Stimulated activated naive B cell treated with anti-CD40 and anti-IgM and Interleukin-4, amounts not matched to agents 10 μg/mL and 1 μg/mL and 100 μg/mL, for 72 hours (primary cell): Measurements from ENCODE around the gene RHOF.
A peak's percentile ranks its signal among the peaks of the same experiment; 100 is the strongest.

ENCODE experiments used
- ATAC-seq, 2 donors: fragments of 150-1000 bp; cut with Tn5 transposase; replicated peaks; 2 replicates each; pipeline ENCODE4 v1.10.0; 2021; ENCODE audit warnings: moderate library complexity in 1 of 2
- DNase-seq: peaks from one replicate; pipeline ENCODE4 v3.0.0; 2021
- H3K27ac Mint-ChIP-seq: one replicate; pipeline ENCODE4 v1.8.0; 2022; ENCODE audit warnings: mild to moderate bottlenecking, mixed read lengths
- H3K27me3 Mint-ChIP-seq, 2 donors: one replicate each; pipeline ENCODE4 v1.8.0; 2022; ENCODE audit warnings: mixed read lengths in 2 of 2
- H3K36me3 Mint-ChIP-seq, 2 donors: one replicate each; pipeline ENCODE4 v1.8.0; 2022; ENCODE audit warnings: mixed read lengths in 2 of 2, mild to moderate bottlenecking in 1 of 2
- H3K4me1 Mint-ChIP-seq, 2 donors: one replicate each; pipeline ENCODE4 v1.8.0; 2022; ENCODE audit warnings: mixed read lengths in 2 of 2, mild to moderate bottlenecking in 1 of 2
- H3K4me3 Mint-ChIP-seq, 2 donors: one replicate each; pipeline ENCODE4 v1.8.0; 2022; ENCODE audit warnings: mild to moderate bottlenecking in 2 of 2, mixed read lengths in 2 of 2, moderate library complexity in 1 of 2
- H3K9me3 Mint-ChIP-seq, 2 donors: one replicate each; pipeline ENCODE4 v1.8.0; 2022; ENCODE audit warnings: mixed read lengths in 2 of 2, mild to moderate bottlenecking in 1 of 2

Gene RHOF

DNA sequence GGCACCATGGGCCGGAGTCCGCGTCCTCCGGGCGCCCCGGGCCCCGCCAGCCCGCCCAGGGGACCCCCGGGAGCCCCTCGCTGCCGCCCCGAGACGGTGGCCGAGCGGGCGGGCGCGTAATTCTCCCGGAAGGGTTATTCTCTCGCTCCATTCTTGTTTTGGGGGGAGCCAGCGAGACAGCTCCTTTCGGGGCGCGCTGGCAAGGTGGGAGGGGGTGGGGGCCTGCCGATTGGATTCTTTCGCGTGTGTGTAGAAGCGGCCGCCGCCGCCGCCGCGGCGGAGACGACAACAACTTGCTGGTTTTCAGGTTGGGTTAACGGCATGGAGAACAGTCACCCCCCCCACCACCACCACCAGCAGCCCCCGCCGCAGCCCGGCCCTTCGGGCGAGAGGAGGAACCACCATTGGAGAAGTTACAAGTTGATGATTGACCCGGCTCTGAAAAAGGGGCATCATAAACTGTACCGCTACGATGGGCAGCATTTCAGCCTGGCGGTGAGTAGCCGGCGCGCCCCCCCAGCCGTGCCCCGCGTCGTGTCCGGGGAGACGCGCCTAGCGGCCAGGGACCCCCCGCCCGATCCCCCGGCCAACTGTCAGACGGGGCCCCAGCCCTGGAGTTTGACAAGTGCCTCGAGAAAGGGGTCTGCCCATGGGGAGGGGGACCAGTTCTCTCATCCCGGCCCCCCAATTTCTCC is 11.1 kb upstream of the RHOF start:
- peak; percentile 3 to 4 for ATAC-seq
- peak; percentile 45 for DNase-seq
- H3K27me3 Mint-ChIP-seq, result no peaks in the 10 kb centered on the region
- H3K4me3 Mint-ChIP-seq, result peak overlapping the region; percentile 97 to 99
- H3K36me3 Mint-ChIP-seq, result peaks cover 34 to 43% of the 10 kb centered on the region in 2 donors
- H3K27ac Mint-ChIP-seq, result peak overlapping the region; percentile 98
- peaks cover 26 to 57% of the 10 kb centered on the region in 2 donors for H3K4me1 Mint-ChIP-seq
- H3K9me3 Mint-ChIP-seq, result no peaks in the 10 kb centered on the region

DNA sequence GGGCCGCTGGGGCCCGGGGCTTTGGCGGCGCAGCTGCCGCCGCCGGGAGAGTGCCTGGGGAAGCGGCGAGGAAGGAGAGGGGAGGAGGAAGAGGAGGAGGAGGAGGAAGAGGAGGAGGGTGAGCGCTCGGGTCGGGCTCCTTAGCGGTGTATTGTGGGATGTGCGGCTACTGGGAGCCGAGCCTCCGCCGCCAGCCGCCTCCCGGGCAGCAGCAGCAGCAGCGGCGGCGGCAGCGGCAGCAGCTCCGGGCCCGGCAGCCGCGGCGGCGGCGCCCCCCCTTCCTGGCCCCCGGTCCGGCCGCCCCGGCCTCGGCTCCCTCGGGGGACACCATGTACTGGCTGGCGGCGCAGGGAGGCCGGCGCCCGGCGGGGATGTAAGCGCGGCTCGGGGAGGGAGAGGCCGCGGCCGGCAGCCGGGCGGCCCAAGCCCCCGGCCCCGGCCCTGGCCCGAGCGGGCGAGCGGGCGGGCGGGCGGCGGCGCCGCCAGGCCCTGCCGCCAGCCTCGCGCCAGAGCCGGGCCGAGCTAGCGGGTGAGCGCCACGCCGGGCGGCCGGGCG is 10.5 kb upstream of the RHOF start, which contains the start of gene SETD1B:
Gene SETD1B, plus strand, starts transcription at position 149 of the 556 bp plus-strand sequence. CDS start 729 bp downstream, outside the sequence.
- no peaks in the 10 kb centered on the region for H3K27me3 Mint-ChIP-seq
- H3K4me3 Mint-ChIP-seq, result peak within 1 kb of the TSS; percentile 99
- H3K9me3 Mint-ChIP-seq, result no peaks in the 10 kb centered on the region
- ATAC-seq, result peak; percentile 3 to 4
- peak; percentile 48 for DNase-seq
- peaks cover 29 to 42% of the 10 kb centered on the region in 2 donors for H3K36me3 Mint-ChIP-seq
- peak within 1 kb of the TSS; percentile 100 for H3K27ac Mint-ChIP-seq
- H3K4me1 Mint-ChIP-seq, result peaks cover 30 to 59% of the 10 kb centered on the region in 2 donors

DNA sequence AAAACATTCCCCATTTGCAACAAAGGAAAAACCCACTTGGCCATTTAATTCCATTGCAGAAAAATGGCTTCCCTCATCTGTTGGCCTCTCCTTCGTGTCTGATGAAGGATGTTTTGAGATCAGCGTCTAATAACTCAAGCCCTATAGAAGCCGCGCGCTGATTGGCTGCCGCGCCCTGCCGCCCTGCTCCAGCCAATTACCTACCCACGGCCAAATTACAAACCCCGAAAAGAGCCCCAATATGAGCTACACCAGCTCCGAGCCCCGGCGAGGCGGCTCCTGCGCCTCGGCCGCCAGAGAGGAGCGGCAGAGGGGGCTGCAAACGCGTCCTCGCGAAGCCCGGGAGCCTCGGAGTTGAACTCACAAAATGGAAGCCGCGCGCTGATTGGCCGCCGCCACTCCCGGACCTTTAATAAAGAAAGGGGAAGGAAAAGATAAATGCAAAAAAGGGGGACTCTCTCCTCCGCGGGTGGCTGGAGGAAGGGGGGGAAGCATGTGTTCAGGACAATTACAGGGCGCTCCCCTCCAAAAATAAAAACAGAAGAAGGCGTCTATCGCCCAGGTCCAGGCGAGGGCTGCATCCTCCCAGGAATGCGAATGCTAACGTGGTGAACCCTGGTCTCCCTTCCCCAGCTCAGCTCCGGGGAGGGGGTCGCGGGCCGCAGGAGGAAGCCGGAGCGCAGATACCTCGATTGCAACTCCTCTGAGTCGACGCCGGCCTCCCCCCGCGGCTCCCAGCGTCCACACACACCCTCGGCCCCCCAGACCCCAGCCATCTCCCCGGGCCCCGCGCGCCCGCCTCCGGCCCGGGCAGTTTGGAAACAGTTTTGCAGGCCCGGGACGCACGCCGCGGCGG is 9.6 kb upstream of the RHOF start:
- Mint-ChIP-seq H3K36me3 (peaks cover 25 to 44% of the 10 kb centered on the region in 2 donors), H3K4me3 (peak overlapping the region; percentile 93 to 99), H3K27ac (peak overlapping the region; percentile 100), H3K4me1 (peaks cover 35 to 61% of the 10 kb centered on the region in 2 donors), H3K9me3 (no peaks in the 10 kb centered on the region), H3K27me3 (no peaks in the 10 kb centered on the region)
- DNase-seq (peak; percentile 92), ATAC-seq (peak; percentile 50 to 57)

DNA sequence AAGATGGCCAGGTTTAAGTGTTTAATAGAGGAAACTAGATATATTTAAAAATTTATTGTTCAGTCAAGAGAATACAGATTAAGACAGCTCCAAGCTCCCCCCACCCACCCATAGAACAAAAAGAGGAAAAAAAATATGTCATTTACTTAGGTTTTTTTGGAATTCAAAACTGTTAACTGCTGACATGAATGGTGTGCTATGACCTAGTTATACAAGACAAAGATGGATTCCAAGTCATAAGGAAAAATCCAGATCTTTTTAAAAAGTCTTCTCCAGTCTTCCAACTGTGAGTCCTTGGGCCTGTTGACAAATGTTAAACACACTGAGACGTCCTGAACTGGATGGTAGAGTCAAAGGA is 9.0 kb upstream of the RHOF start:
- ATAC-seq (no peak), DNase-seq (no peak)
- peak overlapping the region; percentile 93 to 99 for H3K4me3 Mint-ChIP-seq
- H3K4me1 Mint-ChIP-seq, result peaks cover 36 to 61% of the 10 kb centered on the region in 2 donors
- no peaks in the 10 kb centered on the region for H3K9me3 Mint-ChIP-seq
- no peaks in the 10 kb centered on the region for H3K27me3 Mint-ChIP-seq
- peak overlapping the region; percentile 100 for H3K27ac Mint-ChIP-seq
- peaks cover 26 to 47% of the 10 kb centered on the region in 2 donors for H3K36me3 Mint-ChIP-seq

DNA sequence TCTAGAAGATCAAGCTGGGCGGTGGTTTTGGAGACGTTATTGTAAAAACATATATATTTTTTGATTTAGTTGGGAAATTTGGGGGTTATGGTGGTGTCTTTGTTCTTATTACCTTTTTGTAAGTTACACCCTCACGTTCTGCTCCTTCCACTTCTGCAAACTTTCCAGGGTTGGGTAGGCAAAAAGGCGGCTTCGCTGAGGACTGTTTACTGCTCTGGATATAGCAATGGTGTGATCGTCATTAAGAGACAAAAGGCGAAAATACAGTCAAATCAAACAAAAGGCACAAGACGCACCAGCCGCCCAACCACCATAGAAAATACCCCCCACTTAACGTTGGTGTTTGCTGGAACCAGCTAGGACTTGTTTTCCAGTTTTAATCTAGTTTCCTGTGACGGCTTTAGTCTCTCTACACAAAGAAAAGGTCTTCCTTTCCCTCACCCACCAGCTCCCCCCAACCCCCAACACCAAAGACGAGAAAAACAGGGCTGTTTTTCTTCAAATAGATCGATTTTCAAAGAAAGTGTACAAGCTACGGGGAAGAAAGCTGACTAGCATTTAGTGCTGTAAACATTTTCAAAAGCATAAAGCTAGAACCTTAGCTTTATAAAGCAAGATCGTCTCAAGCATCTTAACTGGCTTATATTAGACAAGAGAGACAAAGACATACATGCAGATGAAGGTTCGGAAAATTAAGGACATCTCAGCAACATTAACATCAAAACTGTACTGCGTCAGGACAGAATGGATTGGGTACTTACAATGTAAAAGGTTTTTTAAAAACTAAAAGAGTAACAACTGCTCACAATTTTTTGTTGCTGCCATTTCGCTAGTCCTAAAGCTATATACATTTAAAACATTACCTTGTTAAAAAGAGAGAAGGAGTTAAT is 8.4 kb upstream of the RHOF start:
- no peaks in the 10 kb centered on the region for H3K9me3 Mint-ChIP-seq

DNA sequence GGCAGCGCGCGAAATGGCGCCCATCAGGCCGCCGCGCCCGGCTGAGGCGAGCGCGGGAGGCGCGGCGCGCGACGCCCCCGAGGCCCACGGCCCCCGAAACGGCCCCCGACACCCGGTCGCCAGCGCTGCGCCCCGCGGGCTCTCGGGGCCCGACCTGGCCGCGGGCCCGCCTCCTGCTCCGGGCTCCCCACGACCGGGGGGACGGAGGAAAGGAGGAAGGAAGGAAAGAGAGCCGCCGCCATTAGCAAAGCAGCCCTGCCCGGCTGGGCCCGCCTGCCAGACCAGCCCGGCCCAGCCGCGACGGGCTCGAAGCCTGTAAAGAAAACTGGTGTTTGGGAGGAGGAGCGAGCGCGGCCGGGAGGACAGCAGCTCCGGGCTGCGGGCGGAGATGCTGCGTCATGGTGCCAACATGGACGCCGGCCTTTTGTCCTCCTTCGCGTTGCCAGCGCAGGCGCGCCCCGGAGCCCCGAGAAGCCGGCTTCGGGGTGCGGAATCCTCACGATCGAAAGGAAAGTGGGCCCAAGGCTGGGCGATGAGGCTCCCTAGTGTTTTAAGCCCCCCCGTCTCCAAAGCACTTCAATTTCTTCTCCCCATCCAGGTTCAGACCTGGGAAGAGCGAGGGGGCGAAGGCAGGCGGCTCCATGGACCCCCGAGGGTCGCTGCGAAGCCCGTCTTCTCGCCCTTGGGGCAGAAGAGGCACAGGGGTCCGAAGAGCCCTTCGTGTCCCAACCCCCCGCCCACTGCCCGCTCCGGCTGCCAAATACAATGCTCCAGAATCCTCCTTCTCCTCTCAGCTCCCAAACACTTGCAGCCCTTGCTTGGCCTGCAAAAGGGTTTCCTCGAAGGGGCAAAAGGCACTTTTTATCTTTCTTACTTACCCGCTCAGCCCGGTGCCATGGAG is 7.5 kb upstream of the RHOF start:
- Mint-ChIP-seq H3K4me3 (peak overlapping the region; percentile 93 to 99), H3K36me3 (peaks cover 24 to 44% of the 10 kb centered on the region in 2 donors)
- ATAC-seq, result peak; percentile 3 to 4

More for the DNA sequence above, 8.4 kb upstream of the RHOF start:
- Mint-ChIP-seq H3K4me3 (peak overlapping the region; percentile 93 to 99), H3K4me1 (peaks cover 37 to 58% of the 10 kb centered on the region in 2 donors), H3K36me3 (peaks cover 28 to 50% of the 10 kb centered on the region in 2 donors), H3K27ac (peak overlapping the region; percentile 100), H3K27me3 (no peaks in the 10 kb centered on the region)
- ATAC-seq (no peak), DNase-seq (no peak)

DNA sequence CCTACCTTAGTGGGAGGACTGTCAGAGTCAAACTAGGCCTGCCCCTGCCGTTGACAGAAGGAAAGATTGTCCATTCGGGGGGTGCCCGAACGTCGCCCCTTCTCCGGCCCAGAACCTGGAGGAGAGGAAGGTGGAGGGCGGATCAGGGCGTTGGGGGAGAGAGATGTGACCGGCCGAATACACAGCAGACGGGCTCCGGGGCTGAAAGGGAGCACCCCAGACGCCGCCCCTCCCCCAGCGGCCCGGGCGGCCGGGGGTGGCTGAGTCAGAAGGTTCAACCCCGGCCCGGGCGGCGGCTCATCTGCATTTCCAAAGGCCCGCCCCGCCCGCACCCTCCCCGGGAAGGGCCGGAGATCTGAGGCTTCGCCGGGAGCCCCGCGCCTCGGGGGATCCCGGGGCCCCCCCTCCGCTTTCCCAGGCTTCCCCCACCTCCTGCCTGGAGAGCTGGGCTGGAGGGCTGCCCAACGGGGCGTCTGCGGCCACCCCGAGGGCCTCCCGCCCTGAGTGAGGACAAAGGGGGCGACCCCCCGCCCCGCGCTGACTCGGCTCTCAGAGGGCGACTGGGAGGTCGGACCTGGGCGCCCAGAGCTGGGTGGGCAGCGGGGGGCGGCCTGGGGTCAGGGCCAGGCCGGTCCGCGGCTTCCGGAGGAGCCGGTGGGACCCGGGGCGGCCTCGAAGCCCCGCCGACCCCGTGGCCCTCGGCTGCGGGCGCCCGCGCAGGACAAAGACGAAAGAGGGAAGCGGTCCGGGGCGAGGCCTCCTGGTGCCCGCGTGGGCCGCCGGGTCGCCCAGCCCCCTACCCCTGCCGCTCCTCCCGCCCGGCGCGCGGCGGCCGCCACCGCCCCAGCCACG is 6.6 kb upstream of the RHOF start:
- H3K9me3 Mint-ChIP-seq, result no peaks in the 10 kb centered on the region
- peak overlapping the region; percentile 89 to 92 for H3K4me3 Mint-ChIP-seq
- no peaks in the 10 kb centered on the region for H3K27me3 Mint-ChIP-seq
- peaks cover 33 to 56% of the 10 kb centered on the region in 2 donors for H3K4me1 Mint-ChIP-seq
- ATAC-seq, result peak; percentile 39 to 49
- peak; percentile 73 for DNase-seq
- peaks cover 22 to 43% of the 10 kb centered on the region in 2 donors for H3K36me3 Mint-ChIP-seq
- H3K27ac Mint-ChIP-seq, result peak overlapping the region; percentile 97

More for the DNA sequence above, 7.5 kb upstream of the RHOF start:
- peak; percentile 54 for DNase-seq
- no peaks in the 10 kb centered on the region for H3K9me3 Mint-ChIP-seq
- no peaks in the 10 kb centered on the region for H3K27me3 Mint-ChIP-seq
- H3K27ac Mint-ChIP-seq, result peak overlapping the region; percentile 100
- H3K4me1 Mint-ChIP-seq, result peaks cover 32 to 53% of the 10 kb centered on the region in 2 donors

DNA sequence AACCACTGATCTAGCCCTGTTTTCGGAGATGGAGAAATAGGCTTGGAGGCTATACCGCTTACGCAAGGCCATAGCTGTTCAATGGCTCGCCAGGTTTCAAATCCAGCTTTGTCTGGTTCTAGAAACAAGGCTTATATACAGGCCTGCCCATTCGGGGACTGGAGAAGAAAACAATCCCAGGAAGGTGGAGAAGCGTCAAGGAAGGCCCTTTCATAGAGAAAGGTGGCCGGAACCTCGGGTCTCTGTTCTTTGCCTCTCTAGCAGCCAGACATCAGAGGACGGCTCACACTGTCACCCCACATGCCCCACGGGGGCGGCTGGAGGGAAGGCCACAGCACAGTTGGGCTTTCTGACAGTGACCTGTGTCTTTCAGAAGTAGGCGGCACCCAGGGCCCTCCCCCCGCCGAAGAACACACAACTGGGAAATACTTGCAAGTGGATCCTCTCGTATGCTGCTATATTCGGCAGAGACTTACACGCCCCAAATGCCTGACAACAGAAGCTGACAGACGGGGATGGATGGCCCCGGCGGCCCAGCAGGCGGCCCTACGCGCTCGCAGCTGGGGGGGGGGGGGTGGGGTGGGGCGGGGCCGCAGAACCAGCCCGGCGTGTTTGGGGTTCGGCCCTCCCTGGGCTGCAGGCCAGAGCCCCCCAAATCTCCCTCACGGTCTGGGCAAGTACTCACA is 5.8 kb upstream of the RHOF start:
- Mint-ChIP-seq H3K36me3 (peaks cover 22 to 45% of the 10 kb centered on the region in 2 donors), H3K4me3 (peak overlapping the region; percentile 89 to 92), H3K4me1 (peaks cover 40 to 57% of the 10 kb centered on the region in 2 donors), H3K27ac (peak overlapping the region; percentile 97), H3K27me3 (no peaks in the 10 kb centered on the region), H3K9me3 (no peaks in the 10 kb centered on the region)
- peak in 1 of 2 donors; percentile 3 for ATAC-seq
- no peak for DNase-seq

DNA sequence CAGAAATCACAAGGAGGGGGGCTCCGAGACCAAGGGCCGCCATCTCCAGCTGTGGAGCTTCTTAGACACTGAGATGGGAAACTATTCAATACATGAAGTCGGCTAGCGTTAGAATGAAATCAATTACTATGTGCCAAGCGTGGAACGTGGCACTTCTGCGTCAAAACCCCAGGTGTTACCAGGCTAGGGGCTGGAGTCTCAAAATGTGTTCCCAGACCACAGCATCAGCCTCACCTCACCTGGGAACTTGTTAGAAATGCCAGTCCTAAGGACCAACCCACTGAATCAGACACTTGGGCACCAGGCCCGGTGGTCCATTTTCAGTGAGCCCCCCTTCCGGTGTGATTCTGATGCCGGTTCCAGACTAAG is 5.3 kb upstream of the RHOF start:
- DNase-seq (no peak), ATAC-seq (no peak)
- Mint-ChIP-seq H3K9me3 (no peaks in the 10 kb centered on the region), H3K4me3 (peak overlapping the region; percentile 89 to 92), H3K4me1 (peaks cover 41 to 61% of the 10 kb centered on the region in 2 donors), H3K36me3 (peaks cover 22 to 45% of the 10 kb centered on the region in 2 donors), H3K27me3 (no peaks in the 10 kb centered on the region), H3K27ac (peak overlapping the region; percentile 97)

DNA sequence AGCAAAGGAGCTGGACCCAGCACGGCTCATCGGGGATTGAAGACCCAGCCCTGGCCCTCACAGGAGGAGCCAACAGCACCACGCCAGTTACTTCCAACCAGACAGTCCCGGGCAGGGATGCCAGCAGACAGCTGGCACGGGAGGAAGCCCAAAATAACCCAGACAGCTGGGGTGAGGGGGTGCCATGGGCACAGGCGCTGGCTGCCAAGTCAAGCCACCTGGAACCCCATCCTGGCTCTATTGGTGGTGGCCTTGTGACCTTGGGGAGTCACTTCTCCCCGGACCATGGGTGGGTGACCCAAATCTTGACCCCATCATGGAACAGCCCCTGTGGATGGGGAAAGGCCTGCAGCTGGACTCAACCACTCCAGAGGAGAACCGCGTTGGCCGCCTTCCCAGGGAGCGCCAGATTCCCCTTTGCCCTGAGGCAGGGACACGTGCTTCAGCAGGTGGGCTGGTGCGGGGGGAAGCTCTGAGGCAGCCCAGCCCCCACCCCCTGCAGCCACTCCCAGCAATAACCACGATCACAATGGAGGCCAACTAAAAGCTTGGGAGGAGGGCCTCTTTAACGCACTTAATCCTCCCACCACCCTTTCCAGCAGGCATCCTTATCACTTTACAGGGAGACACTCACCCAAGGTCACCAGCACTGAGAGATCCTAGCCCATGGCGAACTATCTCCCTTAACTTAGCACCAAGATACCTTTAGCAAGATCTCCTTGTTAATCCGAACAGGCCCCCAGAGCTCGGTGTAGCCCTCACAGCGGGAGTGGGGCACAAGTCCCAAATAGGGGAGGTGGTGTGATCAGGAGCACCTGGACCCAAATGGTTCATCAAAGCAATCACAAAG is 4.7 kb upstream of the RHOF start:
- H3K36me3 Mint-ChIP-seq, result peaks cover 22 to 44% of the 10 kb centered on the region in 2 donors
- H3K9me3 Mint-ChIP-seq, result no peaks in the 10 kb centered on the region
- no peak for DNase-seq
- peaks cover 41 to 61% of the 10 kb centered on the region in 2 donors for H3K4me1 Mint-ChIP-seq
- H3K27me3 Mint-ChIP-seq, result no peaks in the 10 kb centered on the region
- ATAC-seq, result no peak
- peak overlapping the region; percentile 73 for H3K27ac Mint-ChIP-seq
- peak overlapping the region; percentile 75 to 89 for H3K4me3 Mint-ChIP-seq
